HepG2 (cell line): Measurements from ENCODE around the gene IRF3. TPM values are rescaled to one million over a fixed set of nuclear protein-coding genes. Genes with fewer than 3 reads are reported as not detected.

Experiments used
- CBX2 ChIP-seq, 2 experiments: fragments of 200-600 bp in 1 of 2; sonication (generic); formaldehyde crosslinking in 1 of 2; IDR thresholded peaks; 2 replicates each; pipeline versions ENCODE4 v1.7.0 to v1.8.1; 2018 to 2022; ENCODE audit warnings: low read depth in 2 of 2, low read length in 1 of 2, mild to moderate bottlenecking in 1 of 2, missing genetic modification reagents in 1 of 2
- FLYWCH1 ChIP-seq: sonication (generic); formaldehyde crosslinking; IDR thresholded peaks from 2 replicates; pipeline ENCODE4 v1.8.1; 2023; ENCODE audit warnings: mild to moderate bottlenecking, missing genetic modification reagents
- HMGXB3 ChIP-seq: sonication (generic); formaldehyde crosslinking; IDR thresholded peaks from 2 replicates; pipeline ENCODE4 v1.4.0; 2020; ENCODE audit warnings: missing genetic modification reagents, borderline replicate concordance
- KDM2A ChIP-seq: sonication (generic); formaldehyde crosslinking; IDR thresholded peaks from 2 replicates; pipeline ENCODE4 v1.4.0; 2020; ENCODE audit warnings: low read depth, missing genetic modification reagents, borderline replicate concordance
- KLF16 ChIP-seq, 2 experiments: sonication (generic) in 1 of 2; formaldehyde crosslinking in 1 of 2; IDR thresholded peaks; 2 replicates each; pipeline versions ENCODE4 v1.6.1 to v1.8.0; 2016 to 2023; ENCODE audit warnings: missing genetic modification reagents in 2 of 2, missing compliant biosample characterization in 1 of 2
- MTF2 ChIP-seq: sonication (generic); formaldehyde crosslinking; IDR thresholded peaks from 2 replicates; pipeline ENCODE4 v1.5.0; 2020; ENCODE audit warnings: missing genetic modification reagents, borderline replicate concordance
- PHF21A ChIP-seq: sonication (generic); formaldehyde crosslinking; IDR thresholded peaks from 2 replicates; pipeline ENCODE4 v1.5.0; 2020; ENCODE audit warnings: mild to moderate bottlenecking, missing genetic modification reagents
- RFXAP ChIP-seq: sonication (generic); formaldehyde crosslinking; IDR thresholded peaks from 2 replicates; pipeline ENCODE4 v1.4.0; 2020; ENCODE audit warnings: missing genetic modification reagents, borderline replicate concordance
- SRSF1 ChIP-seq: fragments of 200-400 bp; formaldehyde crosslinking; optimal IDR thresholded peaks from 2 replicates; pipeline ENCODE3; 2017; ENCODE audit warnings: mild to moderate bottlenecking, low read depth, low read length, moderate library complexity
- SRSF9 ChIP-seq: fragments of 200-400 bp; formaldehyde crosslinking; IDR thresholded peaks from 2 replicates; pipeline ENCODE4 v1.6.1; 2018; ENCODE audit warnings: borderline replicate concordance, mild to moderate bottlenecking, low read depth, low read length; ENCODE audit not compliant: insufficient read depth, poor library complexity, severe bottlenecking
- TCF12 ChIP-seq, 2 experiments: fragments of 450-650 bp in 1 of 2; sonication (generic) in 1 of 2; formaldehyde crosslinking in 1 of 2; IDR thresholded peaks; 2 replicates each; pipeline versions ENCODE4 v1.6.1 to v1.8.0; 2017 to 2022; ENCODE audit warnings: antibody characterized with exemption in 1 of 2, mild to moderate bottlenecking in 1 of 2, missing genetic modification reagents in 1 of 2, moderate library complexity in 1 of 2
- TCF7L2 ChIP-seq: IDR thresholded peaks from 2 replicates; pipeline ENCODE4 v1.6.1; 2011; ENCODE audit warnings: mild to moderate bottlenecking, low read depth, low read length, moderate library complexity
- ZNF350 ChIP-seq: sonication (generic); formaldehyde crosslinking; IDR thresholded peaks from 2 replicates; pipeline ENCODE4 v1.4.0; 2020; ENCODE audit warnings: mild to moderate bottlenecking, low read depth, missing genetic modification reagents, borderline replicate concordance
- ZNF589 ChIP-seq: sonication (generic); formaldehyde crosslinking; conservative IDR thresholded peaks from 2 replicates; pipeline ENCODE4 v1.8.0; 2022; ENCODE audit warnings: mild to moderate bottlenecking, moderate library complexity, missing genetic modification reagents
- ZNF672 ChIP-seq: sonication (generic); formaldehyde crosslinking; IDR thresholded peaks from 2 replicates; pipeline ENCODE4 v1.8.1; 2022; ENCODE audit warnings: missing genetic modification reagents
- ZNF772 ChIP-seq: sonication (generic); formaldehyde crosslinking; IDR thresholded peaks from 2 replicates; pipeline ENCODE4 v1.5.0; 2020; ENCODE audit warnings: mild to moderate bottlenecking, missing genetic modification reagents
- ZNF775 ChIP-seq: sonication (generic); formaldehyde crosslinking; IDR thresholded peaks from 2 replicates; pipeline ENCODE4 v1.4.0; 2020; ENCODE audit warnings: missing genetic modification reagents, mild to moderate bottlenecking, moderate library complexity, borderline replicate concordance
- ZSCAN30 ChIP-seq: sonication (generic); formaldehyde crosslinking; IDR thresholded peaks from 2 replicates; pipeline ENCODE4 v1.5.0; 2020; ENCODE audit warnings: mild to moderate bottlenecking, missing genetic modification reagents
- ZSCAN31 ChIP-seq: sonication (generic); formaldehyde crosslinking; IDR thresholded peaks from 2 replicates; pipeline ENCODE4 v1.5.0; 2020; ENCODE audit warnings: low read depth, mild to moderate bottlenecking, missing genetic modification reagents
- polyA plus RNA-seq, 8 experiments: library from polyadenylated mRNA; depleted of rRNA in 3 of 8; stranded (reverse) in 7 of 8; unstranded in 1 of 8; fragments of >200 nt; fragmentation: Illumina TruSeq in 4 of 8; extraction: Trizol in 4 of 8; gene quantifications; 2 replicates each; pipeline versions ENCODE4 v1.2.1 to v1.2.3, GENCODE V29; 2011 to 2016; ENCODE audit warnings: low read depth in 4 of 8, missing spikeins in 1 of 8, mixed read lengths in 1 of 8; ENCODE audit not compliant: insufficient read depth in 1 of 8
- total RNA-seq, 5 experiments: library from RNA; depleted of rRNA; stranded (reverse); fragments of >200 nt; fragmentation: Illumina TruSeq; extraction: Trizol; gene quantifications; 2 replicates each; pipeline ENCODE4 v1.2.3, GENCODE V29; 2016; ENCODE audit warnings: low read depth in 1 of 5
- TF ChIP-seq, protein P1 (sequence below): sonication (generic); formaldehyde crosslinking; IDR thresholded peaks from 2 replicates; pipeline ENCODE4 v1.5.0; 2020; ENCODE audit warnings: missing genetic modification reagents
- TF ChIP-seq, protein P2 (sequence below): sonication (generic); formaldehyde crosslinking; IDR thresholded peaks from 2 replicates; pipeline ENCODE4 v1.5.0; 2020; ENCODE audit warnings: mild to moderate bottlenecking, missing genetic modification reagents, borderline replicate concordance

Gene IRF3
- total and polyA plus RNA-seq, 2 of the 13 experiments (the other 11 are each of a cell fraction or from before 2014, with no cell fraction given), result 61.9 to 65.5 TPM

DNA sequence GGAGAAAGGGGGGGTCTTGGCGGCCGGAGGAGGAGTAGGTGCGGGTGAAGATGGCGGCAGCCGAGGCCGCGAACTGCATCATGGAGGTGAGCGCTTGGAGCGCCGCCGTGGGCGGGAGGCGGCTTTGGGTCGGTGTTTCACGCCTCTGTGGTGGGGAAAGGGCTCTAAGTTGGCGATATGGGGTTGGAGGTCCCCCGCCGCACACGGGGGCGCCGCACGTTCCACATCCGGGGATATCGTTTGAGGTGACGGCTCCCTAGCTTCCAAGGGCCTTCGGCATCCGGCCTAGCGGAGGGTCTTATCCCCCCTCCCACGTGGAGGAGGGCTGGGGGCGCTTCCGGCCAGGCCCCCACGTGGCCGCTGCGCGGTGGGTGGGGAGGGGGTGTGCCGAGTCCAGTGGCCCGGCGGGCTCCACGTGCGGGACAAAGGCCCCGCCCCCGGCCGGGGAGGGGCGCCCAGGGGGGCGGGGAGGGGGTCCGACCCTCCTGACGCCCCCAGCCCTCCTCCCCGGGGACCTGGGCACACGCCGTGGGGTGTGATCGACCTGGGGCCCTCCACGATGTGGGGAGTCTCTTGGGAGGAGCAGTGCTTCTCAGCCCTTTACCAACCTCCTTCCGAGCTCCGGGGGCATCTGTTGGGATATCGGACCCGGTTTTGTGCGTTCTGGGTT, 11.7 kb upstream of the IRF3 start, which contains the start of gene PRMT1 (continued):
- peak; percentile 50; the same call in 1 of the 2 replicates for TF ChIP-seq KDM2A (CRISPR knock-in tag)
- TF ChIP-seq SRSF9, result no peak
- no peak for TF ChIP-seq PHF21A (CRISPR knock-in tag)
- TF ChIP-seq ZNF672 (CRISPR knock-in tag), result no peak
- TF ChIP-seq FLYWCH1 (CRISPR knock-in tag), result no peak
- no peak; the same call in 1 of the 2 replicates for TF ChIP-seq RFXAP (CRISPR knock-in tag)
- TF ChIP-seq, protein P1, sequence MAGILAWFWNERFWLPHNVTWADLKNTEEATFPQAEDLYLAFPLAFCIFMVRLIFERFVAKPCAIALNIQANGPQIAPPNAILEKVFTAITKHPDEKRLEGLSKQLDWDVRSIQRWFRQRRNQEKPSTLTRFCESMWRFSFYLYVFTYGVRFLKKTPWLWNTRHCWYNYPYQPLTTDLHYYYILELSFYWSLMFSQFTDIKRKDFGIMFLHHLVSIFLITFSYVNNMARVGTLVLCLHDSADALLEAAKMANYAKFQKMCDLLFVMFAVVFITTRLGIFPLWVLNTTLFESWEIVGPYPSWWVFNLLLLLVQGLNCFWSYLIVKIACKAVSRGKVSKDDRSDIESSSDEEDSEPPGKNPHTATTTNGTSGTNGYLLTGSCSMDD, result no peak
- TF ChIP-seq MTF2 (CRISPR knock-in tag), result no peak
- TF ChIP-seq ZNF589 (CRISPR knock-in tag), result no peak
- TF ChIP-seq, protein P2, sequence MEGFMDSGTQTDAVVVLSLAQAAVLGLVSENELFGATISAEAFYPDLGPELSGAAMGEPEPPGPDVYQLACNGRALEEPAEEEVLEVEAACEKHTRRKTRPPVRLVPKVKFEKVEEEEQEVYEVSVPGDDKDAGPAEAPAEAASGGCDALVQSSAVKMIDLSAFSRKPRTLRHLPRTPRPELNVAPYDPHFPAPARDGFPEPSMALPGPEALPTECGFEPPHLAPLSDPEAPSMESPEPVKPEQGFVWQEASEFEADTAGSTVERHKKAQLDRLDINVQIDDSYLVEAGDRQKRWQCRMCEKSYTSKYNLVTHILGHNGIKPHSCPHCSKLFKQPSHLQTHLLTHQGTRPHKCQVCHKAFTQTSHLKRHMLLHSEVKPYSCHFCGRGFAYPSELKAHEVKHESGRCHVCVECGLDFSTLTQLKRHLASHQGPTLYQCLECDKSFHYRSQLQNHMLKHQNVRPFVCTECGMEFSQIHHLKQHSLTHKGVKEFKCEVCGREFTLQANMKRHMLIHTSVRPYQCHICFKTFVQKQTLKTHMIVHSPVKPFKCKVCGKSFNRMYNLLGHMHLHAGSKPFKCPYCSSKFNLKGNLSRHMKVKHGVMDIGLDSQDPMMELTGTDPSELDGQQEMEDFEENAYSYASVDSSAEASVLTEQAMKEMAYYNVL (CRISPR knock-in tag), result peak; percentile 66; the same call in 1 of the 2 replicates
- peak in 1 of 2 experiments; percentile 90; a peak in 2 of 4 replicates for TF ChIP-seq KLF16 (CRISPR knock-in tag; IDR thresholded peaks at IDR 0.05)
- 0 out of 2 replicates have a peak, but pooled peaks have one; percentile 68 for TF ChIP-seq ZSCAN31 (CRISPR knock-in tag)
- peak; percentile 29; the same call in 1 of the 2 replicates for TF ChIP-seq HMGXB3 (CRISPR knock-in tag)
- no peak for TF ChIP-seq TCF7L2
- no peak for TF ChIP-seq CBX2 (IDR thresholded peaks at IDR 0.05; ENCODE audit: low read depth, low read length)
- TF ChIP-seq CBX2 (CRISPR knock-in tag; IDR thresholded peaks at IDR 0.05; ENCODE audit: low read depth), result no peak
- TF ChIP-seq ZNF350, result no peak
- TF ChIP-seq ZSCAN30, result 0 out of 2 replicates have a peak, but pooled peaks have one; percentile 12
- no peak; the same call in 1 of the 2 replicates for TF ChIP-seq ZNF772 (CRISPR knock-in tag)
- no peak for TF ChIP-seq ZNF775 (CRISPR knock-in tag)
- peak; percentile 95 for TF ChIP-seq SRSF1
- no peak for TF ChIP-seq TCF12 (IDR thresholded peaks at IDR 0.05)
- 0 out of 2 replicates have a peak, but pooled peaks have one; percentile 35 for TF ChIP-seq TCF12 (CRISPR knock-in tag; IDR thresholded peaks at IDR 0.05)
